MM.1S (cell line): ENCODE data around the gene TTC28.

Experiments
- CTCF ChIP-seq: fragments of 300-600 bp; sonication (generic); IDR thresholded peaks from 2 replicates; pipeline ENCODE4 v1.5.1; 2016; ENCODE audit warnings: antibody characterized with exemption, low read length, mixed read lengths
- EZH2 ChIP-seq: fragments of 300-600 bp; sonication (generic); optimal IDR thresholded peaks from 2 replicates; pipeline ENCODE3; 2017; ENCODE audit warnings: low read depth, mild to moderate bottlenecking, antibody characterized with exemption, low read length, mixed read lengths
- EZH2phosphoT487 ChIP-seq: fragments of 300-600 bp; sonication (generic); IDR thresholded peaks from 2 replicates; pipeline ENCODE4 v1.6.1; 2018; ENCODE audit warnings: antibody characterized with exemption, low read length

DNA sequence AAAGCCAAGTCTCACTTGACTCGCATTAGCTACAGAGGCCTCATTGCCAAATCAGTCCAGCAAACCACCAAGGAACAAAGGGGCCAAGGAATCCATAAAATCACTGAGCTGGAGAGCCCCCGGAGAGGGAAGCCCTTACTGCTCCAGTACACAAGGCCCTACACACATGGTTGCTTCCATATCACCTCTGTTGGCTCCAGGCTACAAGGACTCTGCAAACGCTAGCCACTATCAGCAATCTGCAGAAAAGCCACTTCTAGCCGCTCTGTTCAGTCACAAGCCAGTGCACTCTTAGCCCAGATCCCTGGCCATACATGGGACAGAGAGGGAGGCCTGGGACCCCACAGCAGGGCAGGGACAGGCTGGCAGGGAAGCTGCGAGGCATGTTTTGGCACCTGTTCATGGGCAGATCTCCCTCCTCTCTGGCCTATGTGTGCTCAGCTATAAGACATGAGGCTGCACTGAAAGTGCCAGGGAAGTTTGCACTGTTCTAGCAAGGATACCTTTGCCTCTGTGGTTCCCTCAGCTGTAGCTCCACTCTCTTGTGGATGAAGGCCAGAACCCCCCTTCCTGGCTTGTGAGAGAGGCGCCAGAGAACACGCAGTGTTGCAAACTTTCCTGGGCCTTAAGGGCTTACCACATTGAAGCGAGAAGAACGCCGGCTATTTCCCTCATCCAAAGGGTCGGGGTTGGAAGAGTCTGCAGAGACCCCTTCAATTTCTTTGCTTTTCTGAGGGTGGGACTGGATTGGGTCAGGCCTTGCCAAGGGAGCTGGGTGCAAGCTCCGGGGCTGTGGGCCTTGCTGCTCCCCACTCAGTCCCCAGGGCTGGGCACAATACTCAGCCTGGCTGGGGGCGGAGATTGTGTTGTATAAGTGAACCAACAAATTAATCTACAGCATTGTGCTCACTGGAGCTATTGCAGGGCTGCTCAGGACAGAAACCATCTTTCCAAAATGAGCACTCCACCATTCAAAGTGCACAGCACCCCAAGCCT lies 651.9 kb downstream of the TTC28 start:
- no peak for TF ChIP-seq CTCF
- no peak for TF ChIP-seq EZH2
- TF ChIP-seq EZH2phosphoT487, result no peak
